ENCODE results near the gene FBXL7.

Gene FBXL7

GRCh38 chr5:15623794-15624193 is 123.8 kb downstream of the FBXL7 start:
- DNase-seq, result no peak

- no peak for DNase-seq
Observed at GRCh38 chr5:15627109-15627508, 127.1 kb downstream of the FBXL7 start.

- no peak for DNase-seq
Observed at GRCh38 chr5:15627647-15628046, 127.7 kb downstream of the FBXL7 start.

DNA sequence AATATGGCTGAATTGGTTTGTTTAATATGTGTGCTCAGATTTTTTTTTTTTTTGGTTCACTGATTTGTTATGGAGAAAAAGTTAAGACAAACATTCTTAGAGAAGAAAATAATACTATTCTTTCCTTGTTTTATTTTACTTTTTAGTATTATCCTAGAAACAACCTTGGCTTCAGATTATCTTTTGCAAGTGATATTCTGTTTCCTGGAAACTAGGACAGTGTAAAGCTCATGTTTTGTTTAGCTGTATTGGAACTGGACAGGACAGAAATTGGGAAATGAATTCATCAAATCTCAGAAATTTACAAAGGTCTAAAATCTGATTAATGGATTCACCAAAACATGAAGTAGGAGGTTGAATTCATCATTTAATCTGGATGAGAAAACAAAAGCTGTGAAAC is 130.5 kb downstream of the FBXL7 start:
- DNase-seq, result no peak

GRCh38 chr5:15634591-15635288 is 134.8 kb downstream of the FBXL7 start:
- DNase-seq, result peak; percentile 19

DNA sequence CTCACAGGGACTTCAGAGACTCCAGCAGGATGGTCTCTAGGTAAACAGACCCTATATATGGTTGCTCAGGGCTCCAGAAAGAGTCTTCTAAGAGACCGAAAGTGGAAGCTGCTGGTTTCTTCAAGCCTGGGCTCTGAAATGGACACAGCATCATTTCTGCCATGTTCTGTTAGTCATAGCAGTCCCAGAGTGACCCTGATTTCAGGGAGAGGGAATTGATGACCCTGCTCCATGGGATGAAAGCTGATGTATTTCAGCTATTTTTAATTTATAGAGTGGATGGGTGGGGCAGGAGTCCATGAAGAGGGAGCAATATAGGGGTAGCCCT is 135.3 kb downstream of the FBXL7 start:
- no peak for DNase-seq

GRCh38 chr5:15637345-15637744 is 137.4 kb downstream of the FBXL7 start:
- no peak for DNase-seq

- no peak for DNase-seq
Observed at GRCh38 chr5:15637886-15638285, 137.9 kb downstream of the FBXL7 start.

DNA sequence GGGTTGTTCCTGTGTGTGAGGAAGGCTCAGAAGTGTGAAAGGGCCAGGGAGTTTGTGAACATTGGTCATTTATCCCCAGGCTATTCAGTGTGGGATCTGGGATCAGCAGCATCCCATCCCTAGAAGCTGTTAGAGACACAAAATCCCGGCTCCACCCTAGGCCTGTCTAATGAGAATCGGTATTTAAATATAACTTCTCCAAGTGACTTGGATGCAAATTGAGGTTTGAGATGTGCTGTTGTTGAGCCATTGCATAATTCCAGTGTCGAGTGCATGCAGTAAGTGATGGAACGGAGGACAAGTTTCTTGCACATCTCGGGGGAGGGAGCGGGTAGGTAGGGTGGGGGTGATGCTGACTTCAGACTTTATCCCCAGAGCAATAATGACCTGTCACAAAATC is 138.3 kb downstream of the FBXL7 start:
- DNase-seq, result no peak

- DNase-seq, result no peak
Observed at GRCh38 chr5:15639288-15639687, 139.3 kb downstream of the FBXL7 start.

DNA sequence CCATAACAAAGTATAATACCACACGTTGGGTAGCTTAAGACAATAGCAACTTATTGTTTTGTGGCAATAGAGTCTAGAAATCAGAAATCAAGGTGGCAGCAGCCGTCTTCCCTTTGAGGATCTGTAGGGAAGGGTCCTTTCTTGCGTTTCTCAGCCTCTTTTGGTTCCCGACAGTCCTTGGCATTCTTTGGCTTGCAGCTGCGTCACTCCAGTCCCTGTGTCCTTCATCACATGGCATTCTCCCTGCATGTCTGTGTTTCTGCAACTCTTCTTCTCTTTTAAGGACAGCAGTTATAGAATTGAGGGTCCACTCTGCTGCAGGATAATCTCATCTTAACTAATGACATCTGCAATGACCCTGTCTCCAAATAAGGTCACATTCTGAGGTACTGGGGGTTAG is 140.1 kb downstream of the FBXL7 start:
- no peak for DNase-seq

DNA sequence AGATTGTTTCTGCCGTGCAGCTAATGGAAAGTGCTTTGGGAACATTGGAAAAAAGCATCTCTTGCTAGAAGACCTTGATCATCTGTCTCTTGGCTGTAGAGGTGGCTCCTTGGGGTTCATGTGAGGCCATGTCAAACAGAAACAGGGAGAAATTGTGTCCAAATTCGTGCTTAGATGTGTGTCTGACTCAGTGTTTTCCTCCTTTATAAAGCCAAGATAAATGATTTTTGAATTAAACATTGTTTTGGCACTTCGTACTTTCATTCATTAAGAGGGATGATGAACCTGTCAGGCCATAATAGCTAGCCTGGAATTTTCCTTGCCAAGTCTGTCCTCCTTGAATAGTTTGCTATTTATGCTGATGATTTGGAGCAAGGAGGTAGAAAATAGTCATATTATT is 143.8 kb downstream of the FBXL7 start:
- DNase-seq, result no peak

- peak; percentile 63 for DNase-seq
Observed at GRCh38 chr5:15645381-15646160, 145.6 kb downstream of the FBXL7 start.

DNA sequence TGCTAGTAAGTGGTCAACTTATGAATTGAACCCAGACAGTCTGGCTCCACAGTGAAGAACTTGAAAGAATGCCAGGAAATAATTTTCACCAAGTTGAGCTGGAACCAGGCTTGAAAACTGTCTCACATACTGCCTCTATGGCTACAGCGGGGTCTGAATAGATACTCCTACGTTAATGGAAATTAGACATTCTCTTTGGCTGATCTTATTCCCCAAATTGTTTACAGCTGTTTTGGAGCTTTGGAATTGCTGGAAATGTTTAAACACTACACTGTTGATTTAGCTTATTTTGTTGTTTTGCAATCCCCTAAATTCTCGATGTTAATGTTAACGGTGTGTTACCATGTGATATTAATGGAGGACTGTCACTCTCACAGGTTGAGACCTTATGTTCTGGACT is 146.4 kb downstream of the FBXL7 start:
- DNase-seq, result no peak

DNA sequence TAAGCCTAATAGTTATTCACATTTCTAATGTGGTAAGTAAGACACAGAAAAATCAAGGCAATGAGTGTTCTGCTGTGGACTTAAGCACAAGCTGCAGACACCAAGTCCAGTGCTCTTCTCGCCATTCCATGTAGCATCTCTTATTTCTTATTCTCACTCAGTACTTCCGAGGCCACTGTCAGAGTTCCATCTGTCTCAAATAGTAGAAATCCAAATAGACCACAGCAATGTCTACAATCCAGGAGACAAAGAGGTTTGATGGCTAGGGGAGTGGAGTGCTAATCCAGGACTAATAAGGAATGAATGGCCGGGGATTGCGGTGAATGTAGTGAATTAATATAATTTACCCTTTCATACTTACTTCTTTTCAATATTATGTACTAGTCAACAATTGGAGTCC is 147.3 kb downstream of the FBXL7 start:
- no peak for DNase-seq

GRCh38 chr5:15650266-15650665 is 150.3 kb downstream of the FBXL7 start:
- DNase-seq, result no peak

DNA sequence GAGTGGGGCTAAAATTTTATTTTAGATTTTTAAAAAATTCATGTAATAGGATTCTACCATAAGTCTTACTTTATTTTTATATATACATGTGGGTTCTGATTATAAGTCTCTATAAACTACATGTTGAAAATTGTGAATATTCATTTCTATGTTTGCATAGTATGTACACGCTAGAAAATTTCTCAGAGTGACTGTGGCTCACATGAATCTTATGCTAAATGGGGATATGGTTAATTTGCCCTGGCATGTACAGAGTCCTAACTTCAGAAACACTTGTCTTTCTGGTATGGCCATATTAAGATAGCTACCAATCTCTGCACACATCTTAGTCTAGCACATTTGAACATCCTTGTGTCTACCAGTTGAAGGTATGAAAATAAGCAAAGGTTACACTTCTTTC is 154.8 kb downstream of the FBXL7 start:
- DNase-seq, result no peak

- no peak for DNase-seq
Observed at GRCh38 chr5:15655683-15656082, 155.7 kb downstream of the FBXL7 start.

GRCh38 chr5:15664961-15665360 is 165.0 kb downstream of the FBXL7 start:
- DNase-seq, result peak; percentile 65

DNA sequence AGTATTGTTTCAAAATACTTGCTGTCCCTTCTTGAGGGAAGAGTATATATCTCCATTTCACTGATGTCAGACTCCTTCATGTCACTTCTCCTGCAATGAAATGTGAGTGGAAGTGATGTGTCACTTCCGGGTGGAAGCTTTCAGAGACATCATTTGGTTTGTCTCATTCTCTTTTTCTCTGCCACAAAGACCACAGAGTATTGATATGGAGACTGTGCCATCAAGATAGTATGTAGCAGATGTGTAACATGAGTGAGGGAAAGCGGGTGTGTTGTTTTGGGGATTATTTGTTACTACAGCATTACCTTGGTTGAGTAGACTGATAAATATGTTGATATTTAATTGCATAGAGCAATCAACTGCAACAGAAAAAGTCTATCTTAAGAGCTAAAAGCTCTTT is 169.8 kb downstream of the FBXL7 start:
- DNase-seq, result no peak

- DNase-seq, result no peak
Observed at GRCh38 chr5:15674716-15675115, 174.7 kb downstream of the FBXL7 start.

DNA sequence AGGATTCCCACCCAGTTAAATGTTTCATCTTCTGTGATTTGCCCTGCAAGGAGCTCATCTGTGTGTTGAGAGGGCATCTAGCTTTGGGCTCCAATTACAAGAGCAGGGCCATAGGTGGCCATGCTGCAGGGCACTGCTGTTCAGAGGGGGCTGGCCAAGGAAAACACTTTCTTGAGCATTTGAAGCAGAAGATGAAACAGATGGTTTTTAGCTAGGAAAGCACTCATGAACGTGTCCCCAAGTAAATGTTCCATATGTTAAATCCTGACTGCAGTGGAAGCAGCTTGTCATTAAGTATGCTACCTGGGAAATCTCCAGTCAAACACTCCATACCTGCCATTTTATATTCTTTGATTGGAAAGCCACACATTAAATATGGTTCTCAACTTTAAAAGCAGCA is 176.6 kb downstream of the FBXL7 start:
- DNase-seq, result no peak

DNA sequence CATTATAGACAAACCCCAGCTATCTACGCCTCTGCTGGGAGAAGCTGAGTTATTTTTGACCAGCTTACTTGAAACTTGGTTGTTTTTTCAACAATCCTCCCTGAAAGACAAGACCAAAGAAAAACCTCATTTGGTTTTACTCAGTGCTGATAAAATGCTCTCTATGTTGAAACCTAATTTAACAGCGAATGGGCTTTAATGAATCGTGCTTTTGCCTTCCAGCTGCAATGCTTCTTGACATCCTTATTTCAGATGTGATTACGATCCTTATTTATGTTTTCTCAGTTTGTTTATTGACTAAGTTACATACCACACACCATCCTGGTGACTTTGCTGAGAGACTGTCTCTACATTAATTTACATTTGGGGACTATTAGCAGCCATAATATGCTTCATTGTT is 179.2 kb downstream of the FBXL7 start:
- DNase-seq, result no peak

DNA sequence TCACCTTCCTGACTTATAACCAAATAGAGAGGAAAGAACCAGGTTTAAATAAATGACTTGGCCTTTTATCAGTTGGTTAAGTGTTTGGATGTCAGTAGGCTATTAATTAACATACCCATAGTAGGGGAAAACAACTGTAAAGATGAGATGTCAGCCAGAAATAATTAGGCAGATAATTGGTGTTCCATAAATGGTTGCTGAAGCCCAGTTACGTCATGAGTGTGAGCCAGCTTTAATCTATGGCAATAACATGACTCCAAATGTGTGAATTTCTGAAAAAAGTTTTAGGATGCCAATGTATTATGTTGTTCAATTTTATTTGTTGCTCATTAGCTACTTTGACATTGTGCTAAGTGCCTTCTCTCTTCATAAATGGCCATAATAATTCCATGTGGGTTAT is 180.5 kb downstream of the FBXL7 start:
- no peak for DNase-seq

DNA sequence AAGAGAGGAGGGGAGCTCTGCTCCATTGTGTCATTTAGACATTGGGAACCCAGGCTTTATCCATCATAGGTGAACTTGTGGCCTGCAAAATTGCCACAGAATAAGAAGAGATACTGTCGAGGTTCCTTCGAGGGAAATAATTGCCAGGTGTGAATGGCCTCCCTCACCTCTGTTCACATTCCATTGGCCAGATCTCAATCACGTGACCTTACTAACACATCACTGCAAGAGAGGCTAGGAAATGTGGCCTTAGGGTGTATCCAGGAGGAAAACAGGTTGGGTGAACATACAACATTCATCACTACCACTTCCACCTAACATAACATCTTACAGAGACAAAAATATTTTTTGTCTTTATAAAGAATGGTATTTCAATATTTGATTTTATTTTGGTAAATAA is 182.1 kb downstream of the FBXL7 start:
- no peak for DNase-seq
